ENCODE measurements around the gene STEAP2.

DNA sequence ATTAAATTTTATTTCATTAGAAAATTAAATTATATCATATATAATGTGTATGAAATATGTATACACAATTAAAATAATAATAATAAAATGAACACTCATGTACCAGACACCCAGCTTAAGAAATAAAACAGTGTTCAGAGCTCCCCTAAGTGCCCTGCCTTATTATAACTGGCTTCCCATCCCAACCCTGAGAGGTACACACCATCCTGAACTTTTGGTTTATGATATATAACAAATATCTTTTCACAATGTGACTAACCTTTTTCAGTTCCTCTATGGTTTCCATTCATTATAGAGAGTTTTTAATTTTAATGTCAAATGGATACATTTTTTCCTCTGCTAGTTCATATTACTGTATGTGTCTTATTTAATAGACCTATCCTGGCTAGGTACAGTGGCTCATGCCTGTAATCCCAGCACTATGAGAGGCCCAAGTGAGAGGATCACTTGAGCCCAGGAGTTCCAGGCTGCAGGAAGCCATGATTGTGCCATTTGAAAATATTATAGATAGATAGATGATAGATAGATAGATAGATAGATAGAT is 24.0 kb upstream of the STEAP2 start:
- TF ChIP-seq, protein P1, sequence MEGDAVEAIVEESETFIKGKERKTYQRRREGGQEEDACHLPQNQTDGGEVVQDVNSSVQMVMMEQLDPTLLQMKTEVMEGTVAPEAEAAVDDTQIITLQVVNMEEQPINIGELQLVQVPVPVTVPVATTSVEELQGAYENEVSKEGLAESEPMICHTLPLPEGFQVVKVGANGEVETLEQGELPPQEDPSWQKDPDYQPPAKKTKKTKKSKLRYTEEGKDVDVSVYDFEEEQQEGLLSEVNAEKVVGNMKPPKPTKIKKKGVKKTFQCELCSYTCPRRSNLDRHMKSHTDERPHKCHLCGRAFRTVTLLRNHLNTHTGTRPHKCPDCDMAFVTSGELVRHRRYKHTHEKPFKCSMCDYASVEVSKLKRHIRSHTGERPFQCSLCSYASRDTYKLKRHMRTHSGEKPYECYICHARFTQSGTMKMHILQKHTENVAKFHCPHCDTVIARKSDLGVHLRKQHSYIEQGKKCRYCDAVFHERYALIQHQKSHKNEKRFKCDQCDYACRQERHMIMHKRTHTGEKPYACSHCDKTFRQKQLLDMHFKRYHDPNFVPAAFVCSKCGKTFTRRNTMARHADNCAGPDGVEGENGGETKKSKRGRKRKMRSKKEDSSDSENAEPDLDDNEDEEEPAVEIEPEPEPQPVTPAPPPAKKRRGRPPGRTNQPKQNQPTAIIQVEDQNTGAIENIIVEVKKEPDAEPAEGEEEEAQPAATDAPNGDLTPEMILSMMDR (conservative IDR thresholded peaks at IDR 0.05; ENCODE audit: low read depth, low read length): no peak
- TF ChIP-seq EZH2 (IDR thresholded peaks at IDR 0.05; ENCODE audit: borderline replicate concordance, low read depth, low read length, poor library complexity, severe bottlenecking): no peak
